Measurements from ENCODE around the gene VTCN1. TPM values are rescaled to one million over a fixed set of nuclear protein-coding genes. Genes with fewer than 3 reads are reported as not detected.

The VTCN1 gene
- polyA plus RNA-seq, 2 of the 4 experiments (the other 2 are of a cell fraction): 0.04 to 0.18 TPM

GRCh38 chr1:117118137-117118536 lies 92.6 kb downstream of the VTCN1 start:
- WGBS (ENCODE audit: missing lambda C conversion rate): 93% methylated on average over 8 of the region's 12 CpGs
- H3K4me3 ChIP-seq: no peak overlapping the region
- no peak for DNase-seq (ENCODE audit: low read depth in 1 of 2, low spot score in 1 of 2)
- ChIA-PET CTCF (interaction anchor here (1.5 kb wide), 1 partner anchor 10 kb away, joined by 8 read pairs; no protein-coding TSS in a partner anchor), POLR2A (no interaction called here)
- no peaks in the 10 kb centered on the region for H3K9me3 ChIP-seq
- TF ChIP-seq NPAS2 (CRISPR knock-in tag; IDR thresholded peaks at IDR 0.05; ENCODE audit: borderline replicate concordance) (no peak), HOXA7 (CRISPR knock-in tag; IDR thresholded peaks at IDR 0.05) (no peak), HMGXB4 (CRISPR knock-in tag; IDR thresholded peaks at IDR 0.05; ENCODE audit: borderline replicate concordance) (no peak), ESRRA (IDR thresholded peaks at IDR 0.05; ENCODE audit: borderline replicate concordance, low read length) (no peak), NFE2L2 (conservative IDR thresholded peaks at IDR 0.05; ENCODE audit: low read length) (no peak), EP300 (IDR thresholded peaks at IDR 0.05) (no peak)
- TF ChIP-seq, protein P1, sequence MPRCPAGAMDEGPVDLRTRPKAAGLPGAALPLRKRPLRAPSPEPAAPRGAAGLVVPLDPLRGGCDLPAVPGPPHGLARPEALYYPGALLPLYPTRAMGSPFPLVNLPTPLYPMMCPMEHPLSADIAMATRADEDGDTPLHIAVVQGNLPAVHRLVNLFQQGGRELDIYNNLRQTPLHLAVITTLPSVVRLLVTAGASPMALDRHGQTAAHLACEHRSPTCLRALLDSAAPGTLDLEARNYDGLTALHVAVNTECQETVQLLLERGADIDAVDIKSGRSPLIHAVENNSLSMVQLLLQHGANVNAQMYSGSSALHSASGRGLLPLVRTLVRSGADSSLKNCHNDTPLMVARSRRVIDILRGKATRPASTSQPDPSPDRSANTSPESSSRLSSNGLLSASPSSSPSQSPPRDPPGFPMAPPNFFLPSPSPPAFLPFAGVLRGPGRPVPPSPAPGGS (IDR thresholded peaks at IDR 0.05): no peak
- FAIRE-seq: no peak
- ATAC-seq: no peak
- peaks cover 5% of the 10 kb centered on the region; the same call in 2 of the 3 replicates for H3K4me1 ChIP-seq
- no peak overlapping the region for H3K27ac ChIP-seq
- no peak overlapping the region for H3K4me2 ChIP-seq

GRCh38 chr1:117117697-117118096 lies 93.0 kb downstream of the VTCN1 start:
- ATAC-seq (no peak), DNase-seq (ENCODE audit: low read depth in 1 of 2, low spot score in 1 of 2) (no peak), FAIRE-seq (no peak)
- WGBS (ENCODE audit: missing lambda C conversion rate): 94% methylated on average over 2 of the region's 2 CpGs
- H3K4me2 ChIP-seq: no peak overlapping the region
- H3K27ac ChIP-seq: no peak overlapping the region
- ChIA-PET POLR2A (no interaction called here), CTCF (interaction anchor here (0.7 kb wide), 1 partner anchor 11 kb away, joined by 3 read pairs; no protein-coding TSS in a partner anchor)
- no peak overlapping the region for H3K4me3 ChIP-seq
- no peak for TF ChIP-seq HOXB5 (CRISPR knock-in tag; IDR thresholded peaks at IDR 0.05)
- TF ChIP-seq TP53 (CRISPR knock-in tag; IDR thresholded peaks at IDR 0.05): no peak
- TF ChIP-seq EHMT2 (IDR thresholded peaks at IDR 0.05; ENCODE audit: low read depth): no peak
- TF ChIP-seq NPAS2 (CRISPR knock-in tag; IDR thresholded peaks at IDR 0.05; ENCODE audit: borderline replicate concordance): no peak
- TF ChIP-seq ESRRA (IDR thresholded peaks at IDR 0.05; ENCODE audit: borderline replicate concordance, low read length): no peak
- TF ChIP-seq EHF (CRISPR knock-in tag; IDR thresholded peaks at IDR 0.05): no peak
- TF ChIP-seq HMGXB4 (CRISPR knock-in tag; IDR thresholded peaks at IDR 0.05; ENCODE audit: borderline replicate concordance): no peak
- TF ChIP-seq, protein P2, sequence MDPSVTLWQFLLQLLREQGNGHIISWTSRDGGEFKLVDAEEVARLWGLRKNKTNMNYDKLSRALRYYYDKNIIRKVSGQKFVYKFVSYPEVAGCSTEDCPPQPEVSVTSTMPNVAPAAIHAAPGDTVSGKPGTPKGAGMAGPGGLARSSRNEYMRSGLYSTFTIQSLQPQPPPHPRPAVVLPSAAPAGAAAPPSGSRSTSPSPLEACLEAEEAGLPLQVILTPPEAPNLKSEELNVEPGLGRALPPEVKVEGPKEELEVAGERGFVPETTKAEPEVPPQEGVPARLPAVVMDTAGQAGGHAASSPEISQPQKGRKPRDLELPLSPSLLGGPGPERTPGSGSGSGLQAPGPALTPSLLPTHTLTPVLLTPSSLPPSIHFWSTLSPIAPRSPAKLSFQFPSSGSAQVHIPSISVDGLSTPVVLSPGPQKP (IDR thresholded peaks at IDR 0.05; ENCODE audit: low read depth, low read length): no peak
- no peak for TF ChIP-seq MAZ (IDR thresholded peaks at IDR 0.05; ENCODE audit: borderline replicate concordance, low read depth, low read length)
- TF ChIP-seq RAD21 (conservative IDR thresholded peaks at IDR 0.05 in 1 of 2, IDR thresholded peaks at IDR 0.05 in 1 of 2): no peak
- TF ChIP-seq MAX (IDR thresholded peaks at IDR 0.05): no peak
- no peak for TF ChIP-seq HEYL (CRISPR knock-in tag; IDR thresholded peaks at IDR 0.05)
- TF ChIP-seq PHF8 (IDR thresholded peaks at IDR 0.05; ENCODE audit: borderline replicate concordance, low read depth): no peak
- no peak for TF ChIP-seq POLR2A (IDR thresholded peaks at IDR 0.05; ENCODE audit: low read length)
- no peak for TF ChIP-seq KDM1A (IDR thresholded peaks at IDR 0.05; ENCODE audit: low read depth)
- H3K9me3 ChIP-seq: no peaks in the 10 kb centered on the region
- peaks cover 5% of the 10 kb centered on the region; the same call in 2 of the 3 replicates for H3K4me1 ChIP-seq

Data from A549 (cell line).